Stomach (tissue), 4 donors: ENCODE results near the gene PSMB11.

Experiments used
- POLR2A ChIP-seq, 4 donors: fragments of 450-650 bp; IDR thresholded peaks; one replicate each; pipeline ENCODE4 v1.6.1; 2016; ENCODE audit warnings: antibody characterized with exemption in 4 of 4, control low read depth in 2 of 4, mild to moderate bottlenecking in 1 of 4, moderate library complexity in 1 of 4
- POLR2AphosphoS5 ChIP-seq, 3 donors: sonication (generic); formaldehyde crosslinking; IDR thresholded peaks; one replicate each; pipeline ENCODE4 v1.6.1; 2016; ENCODE audit warnings: antibody characterized with exemption in 3 of 3
- TF ChIP-seq, protein P1 (sequence below), 7 experiments: fragments of 450-650 bp in 4 of 7; fragments of 200-600 bp in 3 of 7; sonication (generic) in 3 of 7; IDR thresholded peaks; one replicate each; pipeline ENCODE4 v1.5.1; 2016 to 2019; ENCODE audit warnings: antibody characterized with exemption in 7 of 7, control low read depth in 2 of 7, mild to moderate bottlenecking in 1 of 7

DNA sequence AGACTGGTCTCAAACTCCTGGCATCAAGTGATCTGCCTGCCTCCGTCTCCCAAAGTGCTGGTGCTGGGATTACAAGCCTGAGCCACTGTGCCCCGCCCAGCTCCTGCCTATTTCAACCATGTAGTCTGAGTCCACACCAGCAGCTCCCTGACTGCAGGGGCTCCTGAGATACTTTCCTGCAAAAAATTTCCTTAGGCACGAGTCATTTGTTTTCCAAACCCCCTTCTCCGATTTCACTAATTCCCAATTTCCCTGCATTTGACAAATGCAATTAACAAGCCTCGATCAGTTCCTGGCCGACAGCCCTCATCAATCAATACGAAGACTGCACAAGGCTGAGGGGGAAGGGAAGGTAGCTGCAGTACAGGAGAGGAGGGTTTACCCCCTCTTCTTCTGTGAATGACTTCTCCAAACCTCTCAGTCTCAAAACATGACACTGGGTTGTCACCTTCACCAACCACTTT lies 17.4 kb upstream of the PSMB11 start:
- TF ChIP-seq, protein P1, sequence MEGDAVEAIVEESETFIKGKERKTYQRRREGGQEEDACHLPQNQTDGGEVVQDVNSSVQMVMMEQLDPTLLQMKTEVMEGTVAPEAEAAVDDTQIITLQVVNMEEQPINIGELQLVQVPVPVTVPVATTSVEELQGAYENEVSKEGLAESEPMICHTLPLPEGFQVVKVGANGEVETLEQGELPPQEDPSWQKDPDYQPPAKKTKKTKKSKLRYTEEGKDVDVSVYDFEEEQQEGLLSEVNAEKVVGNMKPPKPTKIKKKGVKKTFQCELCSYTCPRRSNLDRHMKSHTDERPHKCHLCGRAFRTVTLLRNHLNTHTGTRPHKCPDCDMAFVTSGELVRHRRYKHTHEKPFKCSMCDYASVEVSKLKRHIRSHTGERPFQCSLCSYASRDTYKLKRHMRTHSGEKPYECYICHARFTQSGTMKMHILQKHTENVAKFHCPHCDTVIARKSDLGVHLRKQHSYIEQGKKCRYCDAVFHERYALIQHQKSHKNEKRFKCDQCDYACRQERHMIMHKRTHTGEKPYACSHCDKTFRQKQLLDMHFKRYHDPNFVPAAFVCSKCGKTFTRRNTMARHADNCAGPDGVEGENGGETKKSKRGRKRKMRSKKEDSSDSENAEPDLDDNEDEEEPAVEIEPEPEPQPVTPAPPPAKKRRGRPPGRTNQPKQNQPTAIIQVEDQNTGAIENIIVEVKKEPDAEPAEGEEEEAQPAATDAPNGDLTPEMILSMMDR (IDR thresholded peaks at IDR 0.05): no peak
- TF ChIP-seq POLR2A (IDR thresholded peaks at IDR 0.05) (no peak), POLR2AphosphoS5 (IDR thresholded peaks at IDR 0.05) (no peak)
